Ovary (tissue), 3 donors: ENCODE measurements around the gene BID.
"Not testable (repeated sequence)": the region's sequence is repeated elsewhere in the genome, so short reads cannot be mapped to it uniquely, and the experiment has no call there.

Experiments used
- CTCF ChIP-seq, 3 donors: fragments of 450-650 bp in 2 of 3; fragments of 200-600 bp in 1 of 3; IDR thresholded peaks; one replicate each; pipeline versions ENCODE4 v1.5.1 to v1.8.0; 2016 to 2022; ENCODE audit warnings: antibody characterized with exemption in 3 of 3, mild to moderate bottlenecking in 1 of 3
- EP300 ChIP-seq: sonication (generic); formaldehyde crosslinking; IDR thresholded peaks from one replicate; pipeline ENCODE4 v1.6.1; 2017; ENCODE audit warnings: antibody characterized with exemption
- POLR2A ChIP-seq: fragments of 450-650 bp; IDR thresholded peaks from one replicate; pipeline ENCODE4 v1.6.1; 2017; ENCODE audit warnings: antibody characterized with exemption, mild to moderate bottlenecking, moderate library complexity
- donor health status: DM: no; HTN: no; CAD: no.

GRCh38 chr22:17697196-17697595 is 77.1 kb downstream of the BID start:
- TF ChIP-seq CTCF (IDR thresholded peaks at IDR 0.05); EP300; POLR2A: not testable (repeated sequence)
